Fibroblast of the aortic adventitia (primary cell): ENCODE results near the gene SPEM2. TPM values are rescaled to one million over a fixed set of nuclear protein-coding genes. Genes with fewer than 3 reads are reported as not detected.
A peak's percentile ranks its signal among the peaks of the same experiment; 100 is the strongest.
"Not testable (repeated sequence)": the region's sequence is repeated elsewhere in the genome, so short reads cannot be mapped to it uniquely, and the experiment has no call there.

ENCODE experiments used
- DNase-seq: peaks from one replicate; pipeline ENCODE4 v3.0.0-alpha.2; 2010; ENCODE audit warnings: low read depth
- H3K4me3 ChIP-seq: 2 replicates; pipeline ENCODE4 v1.5.1; 2011; ENCODE audit warnings: low read depth, mild to moderate bottlenecking, control low read depth, low read length, moderate library complexity
- total RNA-seq: library from RNA; depleted of rRNA; stranded (reverse); fragments of >200 nt; gene quantifications from 2 replicates; pipeline ENCODE4 v1.2.3, GENCODE V29; 2012; ENCODE audit warnings: low replicate concordance
- TF ChIP-seq, protein P1 (sequence below): IDR thresholded peaks from 2 replicates; pipeline ENCODE4 v1.5.1; 2011; ENCODE audit warnings: mild to moderate bottlenecking, low read length, control low read depth, inconsistent platforms; ENCODE audit not compliant: insufficient read depth

SPEM2 gene
- total RNA-seq, 1 donor = not detected

DNA sequence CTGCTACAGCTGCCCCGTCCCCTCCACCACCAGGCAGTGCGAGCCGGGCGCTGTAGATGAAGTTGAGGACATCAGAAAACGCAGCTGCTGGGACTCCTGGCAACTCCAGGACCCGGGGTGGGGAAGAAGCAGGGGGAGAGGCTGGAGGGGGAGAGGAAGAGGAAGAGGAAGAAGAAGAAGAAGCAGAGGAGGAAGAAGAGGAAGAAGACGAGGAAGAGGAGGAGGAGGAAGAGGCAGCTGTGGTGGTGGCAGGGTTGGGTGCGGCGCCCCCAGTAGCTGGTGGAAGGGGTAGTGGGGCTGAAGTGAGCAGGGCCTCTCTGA, 40.9 kb downstream of the SPEM2 start:
- DNase-seq = no peak
- TF ChIP-seq, protein P1, sequence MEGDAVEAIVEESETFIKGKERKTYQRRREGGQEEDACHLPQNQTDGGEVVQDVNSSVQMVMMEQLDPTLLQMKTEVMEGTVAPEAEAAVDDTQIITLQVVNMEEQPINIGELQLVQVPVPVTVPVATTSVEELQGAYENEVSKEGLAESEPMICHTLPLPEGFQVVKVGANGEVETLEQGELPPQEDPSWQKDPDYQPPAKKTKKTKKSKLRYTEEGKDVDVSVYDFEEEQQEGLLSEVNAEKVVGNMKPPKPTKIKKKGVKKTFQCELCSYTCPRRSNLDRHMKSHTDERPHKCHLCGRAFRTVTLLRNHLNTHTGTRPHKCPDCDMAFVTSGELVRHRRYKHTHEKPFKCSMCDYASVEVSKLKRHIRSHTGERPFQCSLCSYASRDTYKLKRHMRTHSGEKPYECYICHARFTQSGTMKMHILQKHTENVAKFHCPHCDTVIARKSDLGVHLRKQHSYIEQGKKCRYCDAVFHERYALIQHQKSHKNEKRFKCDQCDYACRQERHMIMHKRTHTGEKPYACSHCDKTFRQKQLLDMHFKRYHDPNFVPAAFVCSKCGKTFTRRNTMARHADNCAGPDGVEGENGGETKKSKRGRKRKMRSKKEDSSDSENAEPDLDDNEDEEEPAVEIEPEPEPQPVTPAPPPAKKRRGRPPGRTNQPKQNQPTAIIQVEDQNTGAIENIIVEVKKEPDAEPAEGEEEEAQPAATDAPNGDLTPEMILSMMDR = no peak
- no peak overlapping the region for H3K4me3 ChIP-seq

DNA sequence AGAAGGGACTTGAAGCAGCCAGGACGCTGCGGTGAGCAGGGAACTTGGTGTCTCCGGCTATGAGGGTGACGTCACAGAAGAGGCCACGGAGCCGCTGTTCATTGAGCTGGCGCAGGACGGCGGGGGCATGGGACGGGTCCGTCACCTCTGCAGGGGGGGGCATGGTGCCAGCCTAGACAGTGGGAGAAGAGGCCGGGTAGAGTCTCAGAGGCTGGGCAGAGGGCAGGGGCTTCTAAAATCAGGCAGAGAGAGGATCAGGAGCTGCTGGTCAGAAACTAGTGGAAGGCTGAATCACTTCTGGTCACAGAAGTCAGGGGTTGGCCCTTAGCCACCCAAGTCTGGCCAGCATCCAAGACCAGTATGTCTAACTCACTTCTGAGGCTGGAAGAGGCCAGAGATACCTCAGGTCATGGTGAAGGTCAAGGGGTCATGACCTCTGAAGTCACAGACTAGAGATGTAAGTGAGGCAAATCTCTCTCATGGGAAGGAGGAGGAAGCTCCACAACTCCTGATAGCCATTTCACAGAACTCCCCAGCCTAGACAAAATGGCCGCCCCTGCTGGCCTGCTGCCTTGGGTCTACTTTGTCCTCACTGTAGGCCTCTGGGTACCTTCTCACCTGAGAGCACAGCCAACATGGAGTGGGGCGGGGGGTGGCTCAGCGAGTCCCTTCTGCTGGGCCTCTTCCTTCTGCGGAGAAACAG, 41.4 kb downstream of the SPEM2 start:
- TF ChIP-seq, protein P1 = no peak
- no peak overlapping the region for H3K4me3 ChIP-seq
- DNase-seq = peak; percentile 71

DNA sequence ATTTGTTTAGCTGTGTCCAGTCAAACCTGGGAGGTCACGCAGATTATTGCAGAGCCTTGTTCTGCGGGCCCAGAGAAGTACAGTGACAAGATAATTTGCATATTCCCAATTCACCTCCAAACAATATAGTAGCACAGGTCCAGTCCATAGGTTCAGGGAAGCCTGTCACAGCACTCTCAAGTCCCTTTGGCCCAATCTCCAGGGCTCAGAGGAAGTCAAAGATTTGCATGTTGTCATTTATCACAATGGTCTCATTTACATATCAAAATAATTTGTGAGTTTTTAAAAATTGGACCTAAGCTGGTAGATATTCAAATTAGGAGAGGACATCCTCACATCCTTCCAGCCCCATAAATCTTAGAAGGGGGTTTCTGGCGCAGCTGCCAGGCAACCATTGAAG, 42.1 kb downstream of the SPEM2 start:
- H3K4me3 ChIP-seq = no peak overlapping the region
- no peak for DNase-seq
- TF ChIP-seq, protein P1 = no peak

DNA sequence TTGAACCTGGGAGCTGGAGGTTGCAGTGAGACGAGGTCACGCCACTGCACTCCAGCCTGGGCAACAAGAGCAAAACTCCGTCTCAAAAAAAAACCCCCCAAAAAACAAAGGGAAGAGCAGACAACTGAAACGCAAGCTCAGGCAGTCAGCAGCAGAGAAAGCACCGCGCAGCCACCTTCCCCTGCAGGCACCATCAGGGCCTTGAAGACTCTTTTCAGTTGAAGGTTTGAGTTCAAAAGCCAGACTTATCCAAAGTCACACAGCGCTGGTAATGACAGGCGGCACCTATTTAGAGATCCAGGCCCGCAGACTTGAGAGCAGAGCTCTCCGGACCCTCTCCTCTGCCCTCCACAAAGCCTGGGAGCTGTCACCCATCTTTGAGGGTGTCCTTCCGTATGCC, 42.9 kb downstream of the SPEM2 start:
- H3K4me3 ChIP-seq = no peak overlapping the region
- TF ChIP-seq, protein P1 = no peak
- DNase-seq = no peak

DNA sequence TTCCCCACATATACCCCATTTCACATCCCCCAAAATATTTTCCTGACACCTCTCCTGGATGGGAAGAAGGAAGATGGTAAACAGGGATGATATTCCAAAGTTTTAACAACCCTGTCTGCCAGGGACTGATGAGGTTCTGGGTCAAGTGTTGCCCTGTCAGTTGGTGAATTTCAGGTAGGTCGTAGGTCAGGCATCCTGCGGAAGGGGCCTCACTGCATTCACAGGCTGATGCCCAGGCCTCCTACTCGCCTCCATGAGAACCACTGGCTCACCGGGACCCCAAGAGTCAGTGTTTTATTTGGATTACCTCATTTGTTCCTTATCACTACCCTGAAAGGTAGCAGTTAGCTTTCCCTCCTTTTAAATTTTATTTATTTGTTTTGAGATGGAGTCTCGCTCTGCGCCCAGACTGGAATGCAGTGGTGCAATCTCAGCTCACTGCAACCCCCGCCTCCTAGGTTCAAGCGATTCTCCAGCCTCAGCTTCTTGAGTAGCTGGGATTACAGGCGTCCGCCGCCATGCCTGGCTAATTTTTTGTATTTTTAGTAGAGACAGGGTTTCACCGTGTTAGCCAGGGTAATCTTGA, 43.5 kb downstream of the SPEM2 start:
- no peak for DNase-seq
- TF ChIP-seq, protein P1 = no peak
- no peak overlapping the region for H3K4me3 ChIP-seq

DNA sequence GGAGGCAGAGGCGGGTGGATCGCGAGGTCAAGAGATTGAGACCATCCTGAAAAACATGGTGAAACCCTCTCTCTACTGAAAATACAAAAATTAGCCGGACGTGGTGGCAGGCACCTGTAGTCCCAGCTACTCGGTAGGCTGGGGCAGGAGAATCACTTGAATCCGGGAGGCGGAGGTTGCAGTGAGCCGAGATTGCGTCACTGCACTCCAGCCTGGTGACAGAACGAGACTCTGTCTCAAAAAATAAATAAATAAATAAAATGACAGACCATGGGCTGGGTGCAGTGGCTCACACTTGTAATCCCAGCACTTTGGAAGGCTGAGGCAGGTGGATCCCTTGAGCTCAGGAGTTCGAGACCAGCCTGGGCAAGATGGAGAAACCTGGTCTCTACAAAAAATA, 44.4 kb downstream of the SPEM2 start:
- not testable (repeated sequence) for H3K4me3 ChIP-seq, DNase-seq

DNA sequence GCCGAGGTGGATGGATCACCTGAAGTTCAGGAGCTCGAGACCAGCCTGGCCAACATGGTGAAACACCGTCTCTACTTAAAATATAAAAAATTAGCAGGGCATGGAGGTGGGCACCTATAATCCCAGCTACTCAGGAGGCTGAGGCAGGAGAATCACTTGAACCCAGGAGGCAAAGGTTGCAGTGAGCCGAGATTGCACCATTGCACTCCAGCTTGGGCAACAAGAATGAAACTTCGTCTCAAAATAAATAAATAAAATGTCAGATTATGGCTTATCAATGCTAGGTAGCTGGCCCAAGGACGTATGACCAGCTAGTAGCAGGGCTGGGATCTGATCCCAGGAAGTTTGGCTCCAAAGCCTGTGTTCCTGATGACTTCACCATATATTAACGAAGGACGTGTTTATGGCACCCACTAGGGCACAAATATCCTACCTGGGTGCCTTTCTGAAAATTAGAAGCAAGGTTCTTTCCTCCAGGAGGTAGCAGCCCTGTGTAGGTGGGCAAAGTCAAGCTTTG, 45.1 kb downstream of the SPEM2 start:
- H3K4me3 ChIP-seq, DNase-seq: not testable (repeated sequence)

DNA sequence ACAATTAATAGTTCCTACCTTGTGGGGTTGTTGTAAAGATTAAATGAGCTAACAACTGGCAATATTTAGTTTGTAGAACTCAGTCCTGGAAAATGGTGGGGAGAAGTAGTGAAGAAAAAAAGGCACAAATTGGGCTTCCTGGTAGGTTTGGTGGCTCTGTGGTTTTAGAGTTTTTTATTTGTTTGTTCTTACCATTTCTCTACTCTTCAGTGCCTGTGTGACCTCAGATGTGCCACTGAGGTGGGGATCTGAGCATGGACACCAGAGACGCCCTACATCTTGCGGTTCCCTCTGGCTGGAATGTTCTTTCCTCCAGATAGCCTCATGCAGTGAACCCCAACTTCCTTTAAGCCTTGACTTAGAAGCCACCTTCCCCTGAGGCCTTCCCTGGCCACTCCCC, 46.3 kb downstream of the SPEM2 start:
- TF ChIP-seq, protein P1 = no peak
- no peak overlapping the region for H3K4me3 ChIP-seq
- no peak for DNase-seq

DNA sequence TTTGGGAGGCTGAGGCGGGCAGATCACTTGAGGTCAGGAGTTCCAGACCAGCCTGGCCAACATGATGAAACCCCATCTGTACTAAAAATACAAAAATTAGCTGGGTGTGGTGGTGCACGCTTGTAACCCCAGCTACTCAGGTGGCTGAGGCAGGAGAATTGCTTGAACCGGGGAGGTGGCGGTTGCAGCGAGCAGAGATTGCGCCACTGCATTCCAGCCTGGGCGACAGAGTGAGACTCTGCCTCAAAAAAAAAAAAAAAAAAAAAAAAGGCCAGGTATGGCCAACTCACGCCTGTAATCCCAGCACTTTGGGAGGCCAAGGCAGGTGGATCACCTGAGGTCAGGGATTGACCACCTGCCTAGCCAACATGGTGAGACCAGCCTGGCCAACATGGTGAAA, 49.4 kb downstream of the SPEM2 start:
- H3K4me3 ChIP-seq, DNase-seq: not testable (repeated sequence)
